Measurements from ENCODE around the gene DDX39B. TPM values are rescaled to one million over a fixed set of nuclear protein-coding genes. Genes with fewer than 3 reads are reported as not detected.

DDX39B gene
- total RNA-seq, 2 donors from 2014 or later, result 213 to 422 TPM

DNA sequence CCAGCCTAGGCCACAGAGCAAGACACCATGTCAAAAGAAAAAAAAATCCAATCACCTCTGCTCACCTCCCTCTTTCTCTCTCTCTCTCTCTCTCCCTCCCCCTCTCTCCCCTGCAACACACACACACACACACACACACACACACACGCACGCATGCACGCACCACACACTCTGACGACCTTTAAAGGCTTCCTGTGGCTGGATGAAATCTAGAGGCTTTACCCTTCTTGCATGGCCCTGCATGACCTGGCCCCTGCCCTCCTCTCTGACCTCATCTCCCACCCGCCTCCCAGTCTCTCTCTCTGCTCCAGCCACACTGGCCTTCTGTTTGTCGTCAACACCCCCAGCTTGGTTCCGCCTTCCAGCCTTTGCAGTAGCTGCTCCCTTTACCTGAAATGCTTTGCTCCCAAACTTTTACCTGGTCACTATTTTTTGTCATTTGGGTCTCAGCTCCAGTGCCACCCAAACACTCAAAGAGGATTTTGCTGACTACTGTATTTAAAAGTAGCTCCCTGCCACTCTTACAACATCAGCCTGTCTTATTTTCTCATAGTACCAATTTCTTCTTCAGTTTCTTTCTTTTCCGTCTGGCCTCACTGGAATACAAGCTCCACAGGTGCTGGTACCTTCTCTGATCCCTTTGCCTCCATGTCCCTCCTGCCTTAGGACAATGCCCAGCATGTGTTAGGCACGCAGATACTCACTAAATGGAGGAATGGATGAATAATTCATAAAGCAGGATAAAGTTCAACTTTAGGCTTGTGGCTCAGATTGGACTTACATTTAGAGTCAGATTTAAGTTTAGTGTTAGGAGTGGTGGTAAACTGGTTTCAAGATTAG lies 25.9 kb upstream of the DDX39B start:
- Histone ChIP-seq H3K27ac (no peak overlapping the region), H3K4me3 (no peak overlapping the region), H3K9me3 (no peaks in the 10 kb centered on the region), H3K9ac (ENCODE audit: low read depth in 2 of 2, low read length in 2 of 2) (no peak overlapping the region), H3K36me3 (no peaks in the 10 kb centered on the region), H3K27me3 (no peaks in the 10 kb centered on the region), H3K4me1 (no peaks in the 10 kb centered on the region)
- TF ChIP-seq, protein P1, sequence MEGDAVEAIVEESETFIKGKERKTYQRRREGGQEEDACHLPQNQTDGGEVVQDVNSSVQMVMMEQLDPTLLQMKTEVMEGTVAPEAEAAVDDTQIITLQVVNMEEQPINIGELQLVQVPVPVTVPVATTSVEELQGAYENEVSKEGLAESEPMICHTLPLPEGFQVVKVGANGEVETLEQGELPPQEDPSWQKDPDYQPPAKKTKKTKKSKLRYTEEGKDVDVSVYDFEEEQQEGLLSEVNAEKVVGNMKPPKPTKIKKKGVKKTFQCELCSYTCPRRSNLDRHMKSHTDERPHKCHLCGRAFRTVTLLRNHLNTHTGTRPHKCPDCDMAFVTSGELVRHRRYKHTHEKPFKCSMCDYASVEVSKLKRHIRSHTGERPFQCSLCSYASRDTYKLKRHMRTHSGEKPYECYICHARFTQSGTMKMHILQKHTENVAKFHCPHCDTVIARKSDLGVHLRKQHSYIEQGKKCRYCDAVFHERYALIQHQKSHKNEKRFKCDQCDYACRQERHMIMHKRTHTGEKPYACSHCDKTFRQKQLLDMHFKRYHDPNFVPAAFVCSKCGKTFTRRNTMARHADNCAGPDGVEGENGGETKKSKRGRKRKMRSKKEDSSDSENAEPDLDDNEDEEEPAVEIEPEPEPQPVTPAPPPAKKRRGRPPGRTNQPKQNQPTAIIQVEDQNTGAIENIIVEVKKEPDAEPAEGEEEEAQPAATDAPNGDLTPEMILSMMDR (IDR thresholded peaks at IDR 0.05), result no peak
- intact Hi-C loops (cut with DNase I), result no loop called here
- DNase-seq, result no peak

- DNase-seq, result no peak
- Histone ChIP-seq H3K9me3 (no peaks in the 10 kb centered on the region), H3K36me3 (no peaks in the 10 kb centered on the region), H3K4me1 (no peaks in the 10 kb centered on the region), H3K4me3 (no peak overlapping the region), H3K9ac (ENCODE audit: low read depth in 2 of 2, low read length in 2 of 2) (peak overlapping the region in 1 of 2 donors; percentile 12), H3K27me3 (no peaks in the 10 kb centered on the region), H3K27ac (peak overlapping the region; percentile 36)
- intact Hi-C loops (cut with DNase I), result no loop called here
- TF ChIP-seq, protein P1 (IDR thresholded peaks at IDR 0.05), result no peak
Observed at GRCh38 chr6:31560697-31561058, 18.9 kb upstream of the DDX39B start.

- no peaks in the 10 kb centered on the region for H3K4me1 ChIP-seq
- no peaks in the 10 kb centered on the region for H3K36me3 ChIP-seq
- no peaks in the 10 kb centered on the region for H3K27me3 ChIP-seq
- DNase-seq, result no peak
- TF ChIP-seq, protein P1 (IDR thresholded peaks at IDR 0.05), result no peak
- peak overlapping the region in 1 of 2 donors; percentile 12 for H3K9ac ChIP-seq (ENCODE audit: low read depth in 2 of 2, low read length in 2 of 2)
- H3K4me3 ChIP-seq, result no peak overlapping the region
- intact Hi-C loops (cut with DNase I), result no loop called here
- no peaks in the 10 kb centered on the region for H3K9me3 ChIP-seq
- H3K27ac ChIP-seq, result peak overlapping the region; percentile 36
Observed at GRCh38 chr6:31559958-31560696, 18.3 kb upstream of the DDX39B start.

- intact Hi-C loops (cut with DNase I), result no loop called here
- peak overlapping the region; percentile 36 for H3K27ac ChIP-seq
- peak overlapping the region in 1 of 2 donors; percentile 44 for H3K9ac ChIP-seq (ENCODE audit: low read depth in 2 of 2, low read length in 2 of 2)
- H3K4me1 ChIP-seq, result no peaks in the 10 kb centered on the region
- DNase-seq, result no peak
- no peaks in the 10 kb centered on the region for H3K27me3 ChIP-seq
- TF ChIP-seq, protein P1 (IDR thresholded peaks at IDR 0.05), result no peak
- H3K9me3 ChIP-seq, result no peaks in the 10 kb centered on the region
- no peak overlapping the region for H3K4me3 ChIP-seq
- H3K36me3 ChIP-seq, result no peaks in the 10 kb centered on the region
Observed at GRCh38 chr6:31559606-31559957, 17.8 kb upstream of the DDX39B start.

GRCh38 chr6:31558631-31559500 lies 17.1 kb upstream of the DDX39B start:
- H3K4me3 ChIP-seq, result no peak overlapping the region
- H3K4me1 ChIP-seq, result no peaks in the 10 kb centered on the region
- intact Hi-C loops (cut with DNase I), result no loop called here
- no peaks in the 10 kb centered on the region for H3K9me3 ChIP-seq
- no peaks in the 10 kb centered on the region for H3K36me3 ChIP-seq
- H3K27me3 ChIP-seq, result no peaks in the 10 kb centered on the region
- H3K9ac ChIP-seq (ENCODE audit: low read depth in 2 of 2, low read length in 2 of 2), result peak overlapping the region in 1 of 2 donors; percentile 44
- H3K27ac ChIP-seq, result peak overlapping the region; percentile 36
- DNase-seq, result no peak
- TF ChIP-seq, protein P1 (IDR thresholded peaks at IDR 0.05), result no peak
